ENCODE measurements around the gene ENTPD2.

- TF ChIP-seq, protein P1, sequence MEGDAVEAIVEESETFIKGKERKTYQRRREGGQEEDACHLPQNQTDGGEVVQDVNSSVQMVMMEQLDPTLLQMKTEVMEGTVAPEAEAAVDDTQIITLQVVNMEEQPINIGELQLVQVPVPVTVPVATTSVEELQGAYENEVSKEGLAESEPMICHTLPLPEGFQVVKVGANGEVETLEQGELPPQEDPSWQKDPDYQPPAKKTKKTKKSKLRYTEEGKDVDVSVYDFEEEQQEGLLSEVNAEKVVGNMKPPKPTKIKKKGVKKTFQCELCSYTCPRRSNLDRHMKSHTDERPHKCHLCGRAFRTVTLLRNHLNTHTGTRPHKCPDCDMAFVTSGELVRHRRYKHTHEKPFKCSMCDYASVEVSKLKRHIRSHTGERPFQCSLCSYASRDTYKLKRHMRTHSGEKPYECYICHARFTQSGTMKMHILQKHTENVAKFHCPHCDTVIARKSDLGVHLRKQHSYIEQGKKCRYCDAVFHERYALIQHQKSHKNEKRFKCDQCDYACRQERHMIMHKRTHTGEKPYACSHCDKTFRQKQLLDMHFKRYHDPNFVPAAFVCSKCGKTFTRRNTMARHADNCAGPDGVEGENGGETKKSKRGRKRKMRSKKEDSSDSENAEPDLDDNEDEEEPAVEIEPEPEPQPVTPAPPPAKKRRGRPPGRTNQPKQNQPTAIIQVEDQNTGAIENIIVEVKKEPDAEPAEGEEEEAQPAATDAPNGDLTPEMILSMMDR (IDR thresholded peaks at IDR 0.05), result peak in 1 of 3 experiments; percentile 30
- no peak for TF ChIP-seq EP300 (IDR thresholded peaks at IDR 0.05)
- peak; percentile 46 for TF ChIP-seq POLR2A (IDR thresholded peaks at IDR 0.05; ENCODE audit: low read depth)
- TF ChIP-seq POLR2AphosphoS5 (IDR thresholded peaks at IDR 0.05), result peak; percentile 96 to 100
Measured at GRCh38 chr9:137086531-137087408, 32.9 kb upstream of the ENTPD2 start, which contains the start of gene MAN1B1.
